Hematopoietic multipotent progenitor cell treated with erythropoietin and hydrocortisone succinate and interleukin-3 and kit ligand, for 8 days (in vitro differentiated cells): ENCODE data around the gene CUX1.
A peak's percentile ranks its signal among the peaks of the same experiment; 100 is the strongest.

ENCODE experiments used
- DNase-seq: peaks from one replicate; pipeline ENCODE4 v3.0.0-alpha.2; 2015

The CUX1 gene

GRCh38 chr7:102260856-102261255 lies 443.4 kb downstream of the CUX1 start:
- DNase-seq: no peak

GRCh38 chr7:102261451-102261850 lies 444.0 kb downstream of the CUX1 start:
- DNase-seq: no peak

DNA sequence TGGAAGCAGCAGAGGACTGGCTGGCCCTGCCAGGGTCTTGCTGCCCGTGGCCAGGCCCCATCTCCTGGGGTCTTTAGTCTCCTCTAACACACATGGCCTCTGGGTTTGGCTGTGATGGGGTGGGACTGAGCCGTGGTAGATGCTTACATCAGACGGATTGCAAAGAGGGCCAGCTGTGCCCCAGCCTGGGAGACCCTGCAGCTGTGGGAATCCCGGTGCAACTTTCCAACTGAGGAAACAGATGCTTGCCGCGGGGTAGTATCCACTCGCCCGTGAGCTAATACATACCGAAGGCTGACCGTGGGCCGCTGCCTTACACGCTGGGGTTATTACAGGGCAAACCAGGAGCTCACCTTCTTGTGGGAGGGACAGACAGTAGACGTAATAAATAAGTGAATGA lies 445.1 kb downstream of the CUX1 start:
- DNase-seq: no peak

DNA sequence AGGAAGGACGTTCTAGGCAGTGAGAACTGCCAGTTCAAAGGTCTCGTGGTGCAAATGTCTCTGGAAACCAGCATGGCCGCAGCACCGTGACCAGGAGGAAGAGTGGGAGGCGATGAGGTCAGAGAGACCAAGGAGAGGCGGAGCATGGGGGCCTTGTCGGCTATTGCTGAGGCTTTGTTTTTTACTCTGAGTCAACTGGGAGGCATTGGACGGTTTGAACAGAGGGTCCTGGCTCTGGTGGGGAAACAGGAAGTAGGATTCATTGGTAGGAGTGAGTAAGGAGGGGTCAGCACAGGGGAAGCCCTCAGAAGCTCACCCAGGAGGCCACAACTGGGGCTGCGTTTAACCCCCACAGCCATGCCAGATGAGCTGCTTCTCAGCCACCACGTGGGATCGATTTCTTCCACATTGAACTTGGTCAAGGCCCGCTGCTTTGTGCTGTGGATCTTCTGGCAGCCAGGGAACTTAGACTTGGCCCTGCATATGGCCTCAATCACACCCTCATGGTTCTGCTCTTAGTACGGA lies 447.0 kb downstream of the CUX1 start:
- no peak for DNase-seq

GRCh38 chr7:102266541-102266940 lies 449.1 kb downstream of the CUX1 start:
- DNase-seq: no peak

GRCh38 chr7:102268635-102269034 lies 451.2 kb downstream of the CUX1 start:
- no peak for DNase-seq

- DNase-seq: no peak
These were observed 452.9 kb downstream of the CUX1 start for GRCh38 chr7:102270178-102270887.

- no peak for DNase-seq
These were observed 453.9 kb downstream of the CUX1 start for GRCh38 chr7:102271158-102271798.

GRCh38 chr7:102272075-102272916 lies 454.9 kb downstream of the CUX1 start:
- peak; percentile 63 for DNase-seq

GRCh38 chr7:102272917-102273748 lies 455.7 kb downstream of the CUX1 start:
- no peak for DNase-seq

DNA sequence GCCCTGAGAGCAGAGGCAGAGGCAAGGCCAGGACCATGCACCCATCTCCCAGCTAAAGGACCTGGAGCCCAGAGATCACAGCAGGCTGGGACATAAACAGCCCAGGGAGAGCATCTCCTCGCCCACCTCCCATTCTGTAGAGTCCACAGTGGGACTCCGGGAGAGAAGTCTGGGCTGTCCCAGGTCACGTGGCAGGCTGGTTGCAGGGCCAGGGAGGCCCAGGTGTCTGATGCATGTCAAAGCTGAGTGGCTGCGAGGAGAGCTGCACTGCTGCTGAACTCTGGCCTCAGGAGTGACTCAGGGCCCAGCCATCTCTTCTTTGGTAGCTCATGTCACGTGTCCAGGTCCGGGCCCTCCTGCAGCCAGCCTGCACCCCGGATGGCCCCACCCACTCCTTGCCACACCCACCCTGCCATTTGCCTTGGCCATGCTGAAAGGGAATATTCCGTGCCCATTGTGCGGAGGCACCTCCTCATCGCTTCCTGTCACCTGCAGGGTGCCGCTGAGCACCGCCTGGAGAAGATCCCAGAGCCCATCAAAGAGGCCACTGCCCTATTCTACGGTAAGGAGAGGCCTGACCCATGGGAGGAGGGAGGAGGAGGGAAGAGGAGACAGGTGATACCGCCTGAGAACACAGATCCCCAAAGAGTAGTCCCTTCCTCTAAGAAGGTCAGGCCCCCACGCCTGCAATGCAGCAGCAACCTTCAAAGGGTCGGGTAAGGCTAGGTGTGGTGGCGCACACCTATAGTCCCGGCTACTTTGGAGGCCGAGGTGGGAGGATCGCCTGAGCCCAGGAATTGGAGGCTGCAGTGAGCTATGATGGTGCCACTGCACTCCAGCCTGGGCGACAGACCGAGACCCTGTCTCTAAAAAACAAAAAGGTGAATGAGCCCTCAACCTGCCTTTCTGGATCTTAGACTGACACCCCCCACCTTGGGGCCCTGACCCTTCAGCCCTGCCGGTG lies 456.6 kb downstream of the CUX1 start:
- no peak for DNase-seq

DNA sequence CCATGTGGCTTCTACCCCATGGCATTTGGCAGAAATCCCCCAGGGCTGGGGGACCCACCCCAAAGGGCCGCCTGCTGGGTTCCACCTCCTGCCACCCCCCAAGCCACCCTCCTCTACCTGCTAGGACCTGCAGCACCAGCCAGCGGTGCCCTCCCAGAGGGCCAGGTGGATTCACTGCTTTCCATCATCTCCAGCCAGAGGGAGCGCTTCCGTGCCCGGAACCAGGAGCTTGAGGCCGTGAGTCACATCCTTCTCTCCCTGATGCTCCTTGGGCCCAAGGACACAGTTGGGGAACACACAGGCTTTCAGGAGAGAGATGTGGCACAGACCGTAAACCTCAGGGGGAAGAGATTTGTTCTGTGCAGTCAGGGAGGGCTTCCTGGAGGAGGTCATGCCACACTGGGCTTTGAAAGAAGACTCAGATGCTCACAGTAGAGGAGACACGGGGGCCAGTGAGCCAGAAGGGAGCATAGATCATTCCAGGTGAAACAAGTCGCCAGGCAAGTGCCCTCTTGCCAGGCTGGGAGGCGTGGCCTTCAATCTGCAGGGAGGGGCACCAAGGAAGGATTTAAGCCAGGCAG lies 457.8 kb downstream of the CUX1 start:
- DNase-seq: no peak

DNA sequence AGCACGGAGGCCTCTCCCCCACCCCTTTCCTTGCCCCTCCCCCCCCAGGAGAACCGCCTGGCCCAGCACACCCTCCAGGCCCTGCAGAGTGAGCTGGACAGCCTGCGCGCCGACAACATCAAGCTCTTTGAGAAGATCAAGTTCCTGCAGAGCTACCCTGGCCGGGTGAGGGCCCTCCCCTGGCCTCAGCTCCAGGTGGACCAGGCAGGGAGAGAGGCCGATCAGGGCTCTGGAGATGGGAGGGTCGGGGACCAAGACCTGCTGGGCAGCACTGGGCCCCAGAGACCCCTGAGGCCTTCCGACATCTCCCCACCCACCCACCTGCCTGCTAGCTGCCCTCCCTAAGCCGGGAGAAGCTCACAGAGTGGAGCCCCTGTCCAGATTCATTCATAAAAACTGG lies 460.5 kb downstream of the CUX1 start:
- no peak for DNase-seq

DNA sequence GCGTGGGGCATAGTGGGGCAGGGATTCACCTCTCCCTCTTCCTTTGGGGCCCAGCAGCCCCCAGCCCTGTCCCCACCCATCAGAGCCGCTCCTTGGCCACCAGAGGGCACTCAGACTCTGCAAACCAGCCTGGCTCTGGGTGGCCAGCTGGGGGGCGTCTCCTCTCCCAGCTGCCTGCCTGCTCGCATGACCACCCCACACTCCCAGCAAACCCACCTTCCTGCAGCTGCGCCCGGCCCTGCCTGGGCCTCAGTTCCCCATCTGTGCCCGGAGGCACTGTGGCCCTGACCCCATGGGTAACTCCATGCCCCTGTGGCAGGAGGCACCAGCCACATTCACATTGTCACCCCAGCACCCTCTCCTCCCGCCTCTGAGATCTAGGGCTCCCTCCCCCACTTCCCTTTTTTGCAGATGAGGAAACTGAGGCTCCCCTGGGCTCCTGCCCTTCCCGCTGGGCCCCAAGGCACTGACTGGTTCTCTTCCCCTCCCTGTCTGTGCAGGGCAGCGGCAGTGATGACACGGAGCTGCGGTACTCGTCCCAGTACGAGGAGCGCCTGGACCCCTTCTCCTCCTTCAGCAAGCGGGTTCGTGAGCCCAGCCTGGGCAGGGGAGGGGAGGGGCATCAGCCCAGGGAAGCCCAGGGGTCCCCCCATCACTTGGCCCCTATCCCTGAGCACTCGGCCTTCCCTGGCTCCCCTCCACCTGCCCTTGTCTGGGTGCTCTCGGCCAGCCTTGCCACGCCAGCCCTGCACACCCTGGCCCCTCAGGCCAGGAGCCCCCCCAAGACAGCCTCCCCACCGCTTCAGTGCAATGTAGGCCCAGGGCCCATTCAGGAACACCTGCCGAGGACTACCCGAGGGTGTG lies 462.3 kb downstream of the CUX1 start:
- DNase-seq: peak; percentile 56

DNA sequence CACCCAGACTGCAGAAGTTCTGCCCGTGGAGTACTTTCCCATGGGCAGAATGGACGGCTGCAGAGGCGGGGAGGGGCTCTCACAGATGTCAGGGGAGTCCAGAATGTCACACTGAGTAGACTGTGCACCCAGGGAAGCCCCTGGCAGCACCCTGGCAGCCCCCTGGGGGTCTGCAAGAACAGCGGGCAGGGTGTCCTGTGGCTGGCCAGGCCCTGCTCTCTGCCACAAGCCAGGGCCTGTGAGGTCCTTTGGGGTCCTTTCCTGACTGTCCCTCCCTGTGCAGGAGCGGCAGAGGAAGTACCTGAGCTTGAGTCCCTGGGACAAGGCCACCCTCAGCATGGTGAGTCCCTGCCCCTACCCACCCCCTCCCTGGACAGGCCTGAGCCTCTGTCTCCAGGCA lies 463.1 kb downstream of the CUX1 start:
- DNase-seq: no peak

- DNase-seq: no peak
These were observed 464.4 kb downstream of the CUX1 start for GRCh38 chr7:102281785-102282184.

GRCh38 chr7:102282465-102283362 lies 465.3 kb downstream of the CUX1 start:
- DNase-seq: no peak

- DNase-seq: no peak
These were observed 466.2 kb downstream of the CUX1 start for GRCh38 chr7:102283477-102284189.
